SK-N-SH (cell line): ENCODE data around the gene GLIS1.

ENCODE experiments used
- EP300 ChIP-seq, 2 experiments: IDR thresholded peaks; 2 replicates each; pipeline versions ENCODE4 v1.4.0 to v1.6.1; 2012; ENCODE audit warnings: borderline replicate concordance in 1 of 2, low read depth in 1 of 2, low read length in 1 of 2
- EZH2phosphoT487 ChIP-seq: fragments of 200-600 bp; sonication (generic); IDR thresholded peaks from 2 replicates; pipeline ENCODE4 v1.6.1; 2017; ENCODE audit warnings: low read depth, mixed run types, mild to moderate bottlenecking, antibody characterized with exemption, moderate library complexity, borderline replicate concordance
- FOSL2 ChIP-seq: IDR thresholded peaks from 2 replicates; pipeline ENCODE4 v1.4.0; 2012; ENCODE audit warnings: low read depth, mild to moderate bottlenecking, moderate library complexity, borderline replicate concordance
- GABPA ChIP-seq: IDR thresholded peaks from 2 replicates; pipeline ENCODE4 v1.4.0; 2012; ENCODE audit warnings: low read depth, mild to moderate bottlenecking
- JUND ChIP-seq: IDR thresholded peaks from 2 replicates; pipeline ENCODE4 v1.4.0; 2012
- POLR2AphosphoS5 ChIP-seq: IDR thresholded peaks from 2 replicates; pipeline ENCODE4 v1.6.1; 2012; ENCODE audit warnings: low read depth, low read length
- RAD21 ChIP-seq: IDR thresholded peaks from 2 replicates; pipeline ENCODE4 v1.6.1; 2012; ENCODE audit warnings: mild to moderate bottlenecking, low read length
- REST ChIP-seq: IDR thresholded peaks from 2 replicates; pipeline ENCODE4 v1.6.1; 2012; ENCODE audit warnings: mild to moderate bottlenecking, low read depth, low read length, moderate library complexity
- SIN3A ChIP-seq: IDR thresholded peaks from 2 replicates; pipeline ENCODE4 v1.6.1; 2012; ENCODE audit warnings: low read depth, mild to moderate bottlenecking, low read length, moderate library complexity, borderline replicate concordance
- YY1 ChIP-seq: IDR thresholded peaks from 2 replicates; pipeline ENCODE4 v1.4.0; 2012; ENCODE audit warnings: low read depth, mild to moderate bottlenecking
- TF ChIP-seq, protein P1 (sequence below): fragments of 200-600 bp; sonication (generic); IDR thresholded peaks from 2 replicates; pipeline ENCODE4 v1.6.1; 2017; ENCODE audit warnings: antibody characterized with exemption, mild to moderate bottlenecking, moderate library complexity
- TF ChIP-seq, protein P2 (sequence below): IDR thresholded peaks from 2 replicates; pipeline ENCODE4 v1.4.0; 2012; ENCODE audit warnings: low read depth, borderline replicate concordance
- TF ChIP-seq, protein P3 (sequence below): IDR thresholded peaks from 2 replicates; pipeline ENCODE4 v1.4.0; 2012; ENCODE audit warnings: low read depth
- TF ChIP-seq, protein P4 (sequence below): IDR thresholded peaks from 2 replicates; pipeline ENCODE4; 2012

DNA sequence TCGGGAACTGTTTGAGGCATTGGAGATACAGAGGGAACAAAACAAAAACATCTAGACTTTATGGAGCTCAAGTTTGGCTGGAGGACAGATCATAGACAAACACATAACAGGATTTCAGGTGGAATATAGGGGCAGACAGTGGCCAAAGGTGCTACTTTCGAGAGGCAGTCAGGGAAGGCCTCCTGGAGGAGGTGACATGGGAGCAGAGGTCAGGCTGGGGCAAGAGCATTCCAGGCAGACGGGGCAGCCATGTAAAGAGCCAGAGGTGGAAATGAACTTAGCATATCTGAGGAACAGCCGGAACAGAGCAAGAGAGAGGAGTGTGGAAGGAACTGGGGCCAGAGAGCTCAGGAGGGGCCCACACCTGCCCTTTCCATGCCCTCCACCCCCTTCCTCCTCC lies 157.5 kb downstream of the GLIS1 start:
- no peak for TF ChIP-seq POLR2AphosphoS5
- no peak for TF ChIP-seq RAD21
- TF ChIP-seq, protein P1, sequence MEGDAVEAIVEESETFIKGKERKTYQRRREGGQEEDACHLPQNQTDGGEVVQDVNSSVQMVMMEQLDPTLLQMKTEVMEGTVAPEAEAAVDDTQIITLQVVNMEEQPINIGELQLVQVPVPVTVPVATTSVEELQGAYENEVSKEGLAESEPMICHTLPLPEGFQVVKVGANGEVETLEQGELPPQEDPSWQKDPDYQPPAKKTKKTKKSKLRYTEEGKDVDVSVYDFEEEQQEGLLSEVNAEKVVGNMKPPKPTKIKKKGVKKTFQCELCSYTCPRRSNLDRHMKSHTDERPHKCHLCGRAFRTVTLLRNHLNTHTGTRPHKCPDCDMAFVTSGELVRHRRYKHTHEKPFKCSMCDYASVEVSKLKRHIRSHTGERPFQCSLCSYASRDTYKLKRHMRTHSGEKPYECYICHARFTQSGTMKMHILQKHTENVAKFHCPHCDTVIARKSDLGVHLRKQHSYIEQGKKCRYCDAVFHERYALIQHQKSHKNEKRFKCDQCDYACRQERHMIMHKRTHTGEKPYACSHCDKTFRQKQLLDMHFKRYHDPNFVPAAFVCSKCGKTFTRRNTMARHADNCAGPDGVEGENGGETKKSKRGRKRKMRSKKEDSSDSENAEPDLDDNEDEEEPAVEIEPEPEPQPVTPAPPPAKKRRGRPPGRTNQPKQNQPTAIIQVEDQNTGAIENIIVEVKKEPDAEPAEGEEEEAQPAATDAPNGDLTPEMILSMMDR, result no peak
- TF ChIP-seq EP300 (IDR thresholded peaks at IDR 0.05; ENCODE audit: borderline replicate concordance in 1 of 2, low read depth in 1 of 2, low read length in 1 of 2), result no peak
- no peak for TF ChIP-seq FOSL2
- TF ChIP-seq, protein P2, sequence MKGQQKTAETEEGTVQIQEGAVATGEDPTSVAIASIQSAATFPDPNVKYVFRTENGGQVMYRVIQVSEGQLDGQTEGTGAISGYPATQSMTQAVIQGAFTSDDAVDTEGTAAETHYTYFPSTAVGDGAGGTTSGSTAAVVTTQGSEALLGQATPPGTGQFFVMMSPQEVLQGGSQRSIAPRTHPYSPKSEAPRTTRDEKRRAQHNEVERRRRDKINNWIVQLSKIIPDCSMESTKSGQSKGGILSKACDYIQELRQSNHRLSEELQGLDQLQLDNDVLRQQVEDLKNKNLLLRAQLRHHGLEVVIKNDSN, result no peak
- TF ChIP-seq EZH2phosphoT487, result no peak
- TF ChIP-seq REST, result no peak
- TF ChIP-seq GABPA, result no peak
- no peak for TF ChIP-seq YY1
- TF ChIP-seq, protein P3, sequence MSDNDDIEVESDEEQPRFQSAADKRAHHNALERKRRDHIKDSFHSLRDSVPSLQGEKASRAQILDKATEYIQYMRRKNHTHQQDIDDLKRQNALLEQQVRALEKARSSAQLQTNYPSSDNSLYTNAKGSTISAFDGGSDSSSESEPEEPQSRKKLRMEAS, result no peak
- TF ChIP-seq SIN3A, result no peak
- TF ChIP-seq JUND, result no peak
- TF ChIP-seq, protein P4, sequence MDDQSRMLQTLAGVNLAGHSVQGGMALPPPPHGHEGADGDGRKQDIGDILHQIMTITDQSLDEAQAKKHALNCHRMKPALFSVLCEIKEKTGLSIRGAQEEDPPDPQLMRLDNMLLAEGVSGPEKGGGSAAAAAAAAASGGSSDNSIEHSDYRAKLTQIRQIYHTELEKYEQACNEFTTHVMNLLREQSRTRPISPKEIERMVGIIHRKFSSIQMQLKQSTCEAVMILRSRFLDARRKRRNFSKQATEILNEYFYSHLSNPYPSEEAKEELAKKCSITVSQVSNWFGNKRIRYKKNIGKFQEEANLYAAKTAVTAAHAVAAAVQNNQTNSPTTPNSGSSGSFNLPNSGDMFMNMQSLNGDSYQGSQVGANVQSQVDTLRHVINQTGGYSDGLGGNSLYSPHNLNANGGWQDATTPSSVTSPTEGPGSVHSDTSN, result no peak
